Testis (tissue), 2 donors: ENCODE data around the gene NUMB.

Experiments
- POLR2A ChIP-seq: fragments of 450-650 bp; IDR thresholded peaks from one replicate; pipeline ENCODE4 v1.6.1; 2017; ENCODE audit warnings: antibody characterized with exemption, mild to moderate bottlenecking, moderate library complexity
- TF ChIP-seq, protein P1 (sequence below), 3 experiments: fragments of 450-650 bp in 2 of 3; fragments of 200-600 bp in 1 of 3; sonication (generic) in 1 of 3; IDR thresholded peaks; one replicate each; pipeline ENCODE4 v1.5.1; 2016 to 2019; ENCODE audit warnings: antibody characterized with exemption in 3 of 3, mild to moderate bottlenecking in 2 of 3, moderate library complexity in 1 of 3

DNA sequence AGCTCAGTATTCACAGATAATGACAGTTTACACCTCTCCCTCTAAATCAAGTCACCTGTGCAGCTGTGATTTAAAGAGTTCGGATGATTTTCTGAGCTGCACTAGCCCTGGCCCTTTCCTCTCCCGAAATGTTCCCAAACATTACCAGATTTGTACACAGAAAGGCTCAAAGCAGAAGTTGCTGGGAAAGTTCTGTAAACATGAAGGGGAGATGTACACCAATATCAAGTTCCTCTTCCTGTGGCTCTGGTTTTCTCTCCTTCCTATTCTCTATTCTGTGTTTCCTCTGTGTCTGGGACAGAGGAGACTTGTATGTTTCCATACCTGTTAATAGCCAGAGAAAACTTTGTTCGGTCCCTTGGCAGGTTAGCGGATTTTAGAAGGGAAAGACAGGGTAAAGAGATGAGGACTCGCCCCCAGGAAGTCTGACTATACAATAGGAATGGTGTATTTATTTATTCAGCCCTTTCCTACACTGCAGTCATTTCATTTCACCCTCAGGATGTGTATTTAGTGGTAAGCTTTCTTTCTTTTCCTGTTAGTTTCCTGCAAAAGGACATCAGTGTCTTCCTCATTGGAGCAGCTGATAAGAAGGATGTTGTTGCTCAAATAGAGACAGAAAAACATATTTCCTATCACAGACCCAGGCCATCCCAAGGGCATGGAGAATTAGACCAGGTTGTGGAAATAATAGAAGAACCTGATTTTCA, 7.6 kb upstream of the NUMB start:
- TF ChIP-seq, protein P1, sequence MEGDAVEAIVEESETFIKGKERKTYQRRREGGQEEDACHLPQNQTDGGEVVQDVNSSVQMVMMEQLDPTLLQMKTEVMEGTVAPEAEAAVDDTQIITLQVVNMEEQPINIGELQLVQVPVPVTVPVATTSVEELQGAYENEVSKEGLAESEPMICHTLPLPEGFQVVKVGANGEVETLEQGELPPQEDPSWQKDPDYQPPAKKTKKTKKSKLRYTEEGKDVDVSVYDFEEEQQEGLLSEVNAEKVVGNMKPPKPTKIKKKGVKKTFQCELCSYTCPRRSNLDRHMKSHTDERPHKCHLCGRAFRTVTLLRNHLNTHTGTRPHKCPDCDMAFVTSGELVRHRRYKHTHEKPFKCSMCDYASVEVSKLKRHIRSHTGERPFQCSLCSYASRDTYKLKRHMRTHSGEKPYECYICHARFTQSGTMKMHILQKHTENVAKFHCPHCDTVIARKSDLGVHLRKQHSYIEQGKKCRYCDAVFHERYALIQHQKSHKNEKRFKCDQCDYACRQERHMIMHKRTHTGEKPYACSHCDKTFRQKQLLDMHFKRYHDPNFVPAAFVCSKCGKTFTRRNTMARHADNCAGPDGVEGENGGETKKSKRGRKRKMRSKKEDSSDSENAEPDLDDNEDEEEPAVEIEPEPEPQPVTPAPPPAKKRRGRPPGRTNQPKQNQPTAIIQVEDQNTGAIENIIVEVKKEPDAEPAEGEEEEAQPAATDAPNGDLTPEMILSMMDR (IDR thresholded peaks at IDR 0.05): no peak
- TF ChIP-seq POLR2A: no peak
